ENCODE measurements around the gene CYB561D2. TPM values are rescaled to one million over a fixed set of nuclear protein-coding genes. Genes with fewer than 3 reads are reported as not detected.

The CYB561D2 gene
- total and polyA plus RNA-seq, 10 of the 15 experiments (the other 5 are each of a cell fraction or from before 2014, with no cell fraction given) = 7.6 to 39.2 (median 18.8) TPM

GRCh38 chr3:50320853-50321335 lies 29.8 kb upstream of the CYB561D2 start:
- H3K79me2 ChIP-seq (ENCODE audit: control insufficient read depth, insufficient read depth, low read length) = peaks cover 5% of the 10 kb centered on the region
- RAD21 ChIA-PET (ENCODE audit: unreplicated experiment) = interaction anchor here (0.6 to 1.6 kb wide), 7 partner anchors 16 to 232 kb away, joined by 3 to 6 read pairs (median 3); partner anchors contain the start of genes HYAL3, IFRD2, NAA80 and RBM5
- H2AFZ ChIP-seq (ENCODE audit: control insufficient read depth, low read depth, low read length) = peak overlapping the region; percentile 92
- peak overlapping the region; percentile 83 for H3K9ac ChIP-seq (ENCODE audit: control insufficient read depth, insufficient read depth, low read length)
- H3K36me3 ChIP-seq (ENCODE audit: control insufficient read depth in 2 of 2, insufficient read depth in 2 of 2, low read length in 1 of 2) = peaks cover 2 to 4% of the 10 kb centered on the region in 2 experiments; a peak in 2 of 4 replicates
- H3K4me2 ChIP-seq (ENCODE audit: control insufficient read depth, insufficient read depth) = peak overlapping the region; percentile 64
- in situ Hi-C loops (cut with MboI) = no loop called here
- intact Hi-C loops (cut with micrococcal nuclease; ENCODE audit: unreplicated experiment) = loop anchor here (1.0 kb wide), 1 partner anchor 22 kb away; the partner anchor contains the start of genes HYAL3 and NAA80
- CTCF ChIA-PET = interaction anchor here (0.5 to 5.1 kb wide), 5 partner anchors 15 to 48 kb away, joined by 3 to 72 read pairs (median 3); partner anchors contain the start of genes HYAL3, NAA80 and RASSF1
- no peaks in the 10 kb centered on the region for H3K9me3 ChIP-seq (replicated peaks; ENCODE audit: control insufficient read depth, insufficient read depth, low read length)
- SMC1A ChIA-PET (ENCODE audit: uncharacterized antibody, unreplicated experiment) = no interaction called here
- FAIRE-seq (no peak), ATAC-seq (peak; percentile 74), DNase-seq (ENCODE audit: low read depth, low spot score) (no peak)
- peaks cover 23% of the 10 kb centered on the region for H3K4me1 ChIP-seq (ENCODE audit: control insufficient read depth, insufficient read depth, low read length)
- H4K20me1 ChIP-seq (ENCODE audit: control insufficient read depth, insufficient read depth) = no peaks in the 10 kb centered on the region
- peak overlapping the region; percentile 70 for H3K4me3 ChIP-seq
- peak overlapping the region; percentile 88 for H3K27ac ChIP-seq (ENCODE audit: control insufficient read depth, insufficient read depth)
- POLR2A ChIA-PET = interaction anchor here (0.5 to 2.0 kb wide), 5 partner anchors 15 to 1733 kb away, joined by 3 to 12 read pairs (median 4); partner anchors contain the start of genes HYAL3 and NAA80
- no peaks in the 10 kb centered on the region for H3K27me3 ChIP-seq (replicated peaks in 1 of 2; ENCODE audit: control insufficient read depth in 2 of 2, insufficient read depth in 2 of 2, low read length in 1 of 2)
- BruUV-seq (replicated peaks) = no TSS peak
- WGBS (ENCODE audit: insufficient coverage, insufficient replicate concordance, low lambda C conversion rate, missing lambda C conversion rate) = under 1% methylated on average over 38 of the region's 45 CpGs
- TF ChIP-seq PAX8 (IDR thresholded peaks at IDR 0.05) = no peak
- TF ChIP-seq BRCA1 (IDR thresholded peaks at IDR 0.05; ENCODE audit: low read depth, low read length) = no peak
- TF ChIP-seq MLLT1 (IDR thresholded peaks at IDR 0.05) = no peak
- no peak for TF ChIP-seq CBX5 (IDR thresholded peaks at IDR 0.05; ENCODE audit: low read depth)
- TF ChIP-seq NR2C1 (IDR thresholded peaks at IDR 0.05) = no peak
- TF ChIP-seq USF1 (IDR thresholded peaks at IDR 0.05; ENCODE audit: borderline replicate concordance, extremely low read length, insufficient read depth, low read depth, low read length) = peak; percentile 81
- 0 out of 2 replicates have a peak, but pooled peaks have one; percentile 93 for TF ChIP-seq GATAD2B (conservative IDR thresholded peaks at IDR 0.05; ENCODE audit: low read depth)
- TF ChIP-seq BMI1 (IDR thresholded peaks at IDR 0.05; ENCODE audit: borderline replicate concordance) = no peak
- 0 out of 2 replicates have a peak, but pooled peaks have one; percentile 12 for TF ChIP-seq TAF1 (IDR thresholded peaks at IDR 0.05; ENCODE audit: borderline replicate concordance, low read depth, low read length)
- TF ChIP-seq POLR2AphosphoS5 (IDR thresholded peaks at IDR 0.05; ENCODE audit: low read length) = 0 out of 2 replicates have a peak, but pooled peaks have one; percentile 18
- 0 out of 2 replicates have a peak, but pooled peaks have one; percentile 60 for TF ChIP-seq HDAC2 (IDR thresholded peaks at IDR 0.05)
- no peak for TF ChIP-seq IRF4 (IDR thresholded peaks at IDR 0.05; ENCODE audit: low read depth, low read length)
- peak in 1 of 2 experiments; percentile 85; a peak in 2 of 3 replicates for TF ChIP-seq EGR1 (IDR thresholded peaks at IDR 0.05; ENCODE audit: borderline replicate concordance in 1 of 2, low read depth in 2 of 2, low read length in 2 of 2)
- TF ChIP-seq ZBTB4 (CRISPR knock-in tag; IDR thresholded peaks at IDR 0.05) = no peak
- TF ChIP-seq CREB1 (IDR thresholded peaks at IDR 0.05; ENCODE audit: low read depth) = 0 out of 2 replicates have a peak, but pooled peaks have one; percentile 3

All from GM12878 (cell line).